ENCODE data around the gene FBN2. TPM values are rescaled to one million over a fixed set of nuclear protein-coding genes. Genes with fewer than 3 reads are reported as not detected.

FBN2 gene
- total and polyA plus RNA-seq, 9 of the 15 experiments (the other 6 are each of a cell fraction or from before 2014, with no cell fraction given), result 0.01 to 0.09 TPM; not detected in 7

DNA sequence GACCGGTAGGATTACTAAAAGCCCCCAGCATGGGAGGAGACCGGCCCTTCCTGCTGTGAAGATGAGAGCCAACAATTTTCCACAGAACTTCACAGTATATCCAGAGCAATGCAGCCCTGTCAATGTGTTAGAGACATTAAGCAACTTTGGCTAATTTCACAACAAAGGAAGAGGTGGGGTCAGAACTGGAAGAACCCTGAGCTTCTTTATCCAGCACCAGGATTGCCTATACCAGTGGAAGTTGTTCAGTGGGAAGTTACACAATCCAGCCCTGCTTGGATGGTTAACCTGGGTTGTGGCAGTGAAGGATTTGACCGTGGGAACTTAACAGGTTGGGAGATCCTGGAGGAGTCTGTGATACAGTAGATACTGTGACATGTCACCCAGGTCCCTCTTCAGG lies 197.0 kb downstream of the FBN2 start:
- Histone ChIP-seq H3K9ac (ENCODE audit: insufficient read depth in 1 of 2, low read depth in 2 of 2, low read length in 2 of 2) (no peak overlapping the region), H3K4me2 (ENCODE audit: insufficient read depth, low read length) (no peak overlapping the region), H3K4me3 (no peak overlapping the region), H2AFZ (ENCODE audit: low read depth, low read length) (no peak overlapping the region), H3K9me1 (ENCODE audit: control insufficient read depth, insufficient read depth, low read length) (no peaks in the 10 kb centered on the region), H3K4me1 (replicated peaks in 1 of 2; ENCODE audit: control insufficient read depth in 2 of 2, insufficient read depth in 2 of 2, low read length in 2 of 2) (no peaks in the 10 kb centered on the region), H3K27me3 (ENCODE audit: control insufficient read depth in 2 of 2, insufficient read depth in 2 of 2, low read length in 2 of 2) (no peaks in the 10 kb centered on the region), H3K36me3 (ENCODE audit: control insufficient read depth, insufficient read depth, low read length) (no peaks in the 10 kb centered on the region), H3K27ac (ENCODE audit: extremely low read depth, low read depth, low read length) (no peak overlapping the region), H3K79me2 (ENCODE audit: control insufficient read depth, insufficient read depth, low read length) (no peaks in the 10 kb centered on the region), H4K20me1 (replicated peaks; ENCODE audit: control insufficient read depth, insufficient read depth, low read length) (no peaks in the 10 kb centered on the region), H3K9me3 (replicated peaks; ENCODE audit: control insufficient read depth, insufficient read depth, low read depth, low read length) (no peaks in the 10 kb centered on the region)
- FAIRE-seq (no peak), ATAC-seq (no peak), DNase-seq (ENCODE audit: extremely low read depth in 1 of 4, low spot score in 3 of 4) (no peak)
- ChIA-PET POLR2A (no interaction called here), CTCF (ENCODE audit: low intra/inter-chr PET ratio) (no interaction called here)
- TF ChIP-seq, protein P1, sequence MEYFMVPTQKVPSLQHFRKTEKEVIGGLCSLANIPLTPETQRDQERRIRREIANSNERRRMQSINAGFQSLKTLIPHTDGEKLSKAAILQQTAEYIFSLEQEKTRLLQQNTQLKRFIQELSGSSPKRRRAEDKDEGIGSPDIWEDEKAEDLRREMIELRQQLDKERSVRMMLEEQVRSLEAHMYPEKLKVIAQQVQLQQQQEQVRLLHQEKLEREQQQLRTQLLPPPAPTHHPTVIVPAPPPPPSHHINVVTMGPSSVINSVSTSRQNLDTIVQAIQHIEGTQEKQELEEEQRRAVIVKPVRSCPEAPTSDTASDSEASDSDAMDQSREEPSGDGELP (CRISPR knock-in tag; IDR thresholded peaks at IDR 0.05; ENCODE audit: borderline replicate concordance), result no peak
- no peak for TF ChIP-seq RBM22 (IDR thresholded peaks at IDR 0.05; ENCODE audit: low read depth, low read length, poor library complexity, severe bottlenecking)
- TF ChIP-seq, protein P2, sequence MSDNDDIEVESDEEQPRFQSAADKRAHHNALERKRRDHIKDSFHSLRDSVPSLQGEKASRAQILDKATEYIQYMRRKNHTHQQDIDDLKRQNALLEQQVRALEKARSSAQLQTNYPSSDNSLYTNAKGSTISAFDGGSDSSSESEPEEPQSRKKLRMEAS (CRISPR knock-in tag; IDR thresholded peaks at IDR 0.05), result no peak
- TF ChIP-seq CREM (IDR thresholded peaks at IDR 0.05; ENCODE audit: low read depth), result no peak
- TF ChIP-seq MED1 (CRISPR knock-in tag; IDR thresholded peaks at IDR 0.05; ENCODE audit: borderline replicate concordance), result no peak
- TF ChIP-seq, protein P3, sequence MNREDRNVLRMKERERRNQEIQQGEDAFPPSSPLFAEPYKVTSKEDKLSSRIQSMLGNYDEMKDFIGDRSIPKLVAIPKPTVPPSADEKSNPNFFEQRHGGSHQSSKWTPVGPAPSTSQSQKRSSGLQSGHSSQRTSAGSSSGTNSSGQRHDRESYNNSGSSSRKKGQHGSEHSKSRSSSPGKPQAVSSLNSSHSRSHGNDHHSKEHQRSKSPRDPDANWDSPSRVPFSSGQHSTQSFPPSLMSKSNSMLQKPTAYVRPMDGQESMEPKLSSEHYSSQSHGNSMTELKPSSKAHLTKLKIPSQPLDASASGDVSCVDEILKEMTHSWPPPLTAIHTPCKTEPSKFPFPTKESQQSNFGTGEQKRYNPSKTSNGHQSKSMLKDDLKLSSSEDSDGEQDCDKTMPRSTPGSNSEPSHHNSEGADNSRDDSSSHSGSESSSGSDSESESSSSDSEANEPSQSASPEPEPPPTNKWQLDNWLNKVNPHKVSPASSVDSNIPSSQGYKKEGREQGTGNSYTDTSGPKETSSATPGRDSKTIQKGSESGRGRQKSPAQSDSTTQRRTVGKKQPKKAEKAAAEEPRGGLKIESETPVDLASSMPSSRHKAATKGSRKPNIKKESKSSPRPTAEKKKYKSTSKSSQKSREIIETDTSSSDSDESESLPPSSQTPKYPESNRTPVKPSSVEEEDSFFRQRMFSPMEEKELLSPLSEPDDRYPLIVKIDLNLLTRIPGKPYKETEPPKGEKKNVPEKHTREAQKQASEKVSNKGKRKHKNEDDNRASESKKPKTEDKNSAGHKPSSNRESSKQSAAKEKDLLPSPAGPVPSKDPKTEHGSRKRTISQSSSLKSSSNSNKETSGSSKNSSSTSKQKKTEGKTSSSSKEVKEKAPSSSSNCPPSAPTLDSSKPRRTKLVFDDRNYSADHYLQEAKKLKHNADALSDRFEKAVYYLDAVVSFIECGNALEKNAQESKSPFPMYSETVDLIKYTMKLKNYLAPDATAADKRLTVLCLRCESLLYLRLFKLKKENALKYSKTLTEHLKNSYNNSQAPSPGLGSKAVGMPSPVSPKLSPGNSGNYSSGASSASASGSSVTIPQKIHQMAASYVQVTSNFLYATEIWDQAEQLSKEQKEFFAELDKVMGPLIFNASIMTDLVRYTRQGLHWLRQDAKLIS (CRISPR knock-in tag; IDR thresholded peaks at IDR 0.05), result no peak
- TF ChIP-seq CHD4 (IDR thresholded peaks at IDR 0.05; ENCODE audit: insufficient read depth, insufficient replicate concordance, low read depth, low read length, poor library complexity, severe bottlenecking), result no peak
- TF ChIP-seq ZFX (CRISPR knock-in tag; IDR thresholded peaks at IDR 0.05), result no peak
- TF ChIP-seq ZNF239 (CRISPR knock-in tag; IDR thresholded peaks at IDR 0.05), result no peak
- no peak for TF ChIP-seq ZNF253 (CRISPR knock-in tag; conservative IDR thresholded peaks at IDR 0.05)
- WGBS (ENCODE audit: insufficient coverage, low coverage, missing lambda C conversion rate), result 3% methylated on average over 3 of the region's 3 CpGs
- BruUV-seq (replicated peaks), result no TSS peak
- in situ Hi-C loops (cut with MboI), result no loop called here
- intact Hi-C loops (cut with micrococcal nuclease), result no loop called here
